ENCODE results near the gene ZSCAN23. TPM values are rescaled to one million over a fixed set of nuclear protein-coding genes. Genes with fewer than 3 reads are reported as not detected.

ZSCAN23 gene
- total RNA-seq, 1 donor = 4.3 TPM

DNA sequence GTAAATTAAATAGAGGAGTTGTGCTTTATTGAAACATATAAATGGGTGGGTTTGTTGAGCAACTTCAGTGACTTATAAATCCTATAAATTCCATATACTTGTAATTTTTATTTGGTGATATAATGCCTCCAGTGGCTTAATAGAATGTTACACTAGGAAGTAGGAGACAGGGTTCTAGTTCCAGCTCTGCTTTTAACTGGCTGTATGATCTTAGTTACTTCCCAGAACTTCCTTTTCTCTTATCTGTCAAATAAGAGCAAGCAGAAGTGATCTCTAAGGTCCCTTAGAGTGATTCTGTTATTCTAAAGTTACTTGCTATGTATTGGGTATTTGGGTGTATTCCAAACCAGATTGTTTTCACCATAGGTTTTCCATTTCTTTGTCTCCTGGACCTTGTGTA is 10.2 kb downstream of the ZSCAN23 start:
- H3K4me3 ChIP-seq (ENCODE audit: low read depth, low read length) = no peak overlapping the region
- TF ChIP-seq, protein P1, sequence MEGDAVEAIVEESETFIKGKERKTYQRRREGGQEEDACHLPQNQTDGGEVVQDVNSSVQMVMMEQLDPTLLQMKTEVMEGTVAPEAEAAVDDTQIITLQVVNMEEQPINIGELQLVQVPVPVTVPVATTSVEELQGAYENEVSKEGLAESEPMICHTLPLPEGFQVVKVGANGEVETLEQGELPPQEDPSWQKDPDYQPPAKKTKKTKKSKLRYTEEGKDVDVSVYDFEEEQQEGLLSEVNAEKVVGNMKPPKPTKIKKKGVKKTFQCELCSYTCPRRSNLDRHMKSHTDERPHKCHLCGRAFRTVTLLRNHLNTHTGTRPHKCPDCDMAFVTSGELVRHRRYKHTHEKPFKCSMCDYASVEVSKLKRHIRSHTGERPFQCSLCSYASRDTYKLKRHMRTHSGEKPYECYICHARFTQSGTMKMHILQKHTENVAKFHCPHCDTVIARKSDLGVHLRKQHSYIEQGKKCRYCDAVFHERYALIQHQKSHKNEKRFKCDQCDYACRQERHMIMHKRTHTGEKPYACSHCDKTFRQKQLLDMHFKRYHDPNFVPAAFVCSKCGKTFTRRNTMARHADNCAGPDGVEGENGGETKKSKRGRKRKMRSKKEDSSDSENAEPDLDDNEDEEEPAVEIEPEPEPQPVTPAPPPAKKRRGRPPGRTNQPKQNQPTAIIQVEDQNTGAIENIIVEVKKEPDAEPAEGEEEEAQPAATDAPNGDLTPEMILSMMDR (IDR thresholded peaks at IDR 0.05; ENCODE audit: insufficient read depth, low read depth, low read length) = no peak
- no peak for DNase-seq (ENCODE audit: low read depth)

DNA sequence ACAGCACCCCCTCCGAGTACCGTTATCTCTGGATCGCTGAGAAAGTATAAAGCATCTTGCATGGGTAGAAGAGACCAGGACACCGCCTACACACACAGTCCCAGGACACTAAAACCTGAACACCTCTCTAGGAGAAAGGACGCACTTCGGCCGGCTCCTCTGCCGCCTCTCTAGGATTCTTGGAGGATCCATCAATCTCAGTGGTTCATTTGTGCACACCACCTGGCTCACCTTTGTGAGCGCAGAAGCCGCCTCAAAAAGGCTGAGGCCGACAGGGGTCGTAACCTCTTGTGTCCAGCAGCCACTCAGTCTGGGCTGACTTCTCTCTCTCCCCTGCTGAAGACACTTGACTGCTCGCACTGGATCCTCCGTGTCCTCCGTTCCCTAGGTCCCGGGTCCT is 13.5 kb downstream of the ZSCAN23 start:
- TF ChIP-seq, protein P1 (IDR thresholded peaks at IDR 0.05; ENCODE audit: insufficient read depth, low read depth, low read length) = no peak
- H3K4me3 ChIP-seq (ENCODE audit: low read depth, low read length) = no peak overlapping the region

DNA sequence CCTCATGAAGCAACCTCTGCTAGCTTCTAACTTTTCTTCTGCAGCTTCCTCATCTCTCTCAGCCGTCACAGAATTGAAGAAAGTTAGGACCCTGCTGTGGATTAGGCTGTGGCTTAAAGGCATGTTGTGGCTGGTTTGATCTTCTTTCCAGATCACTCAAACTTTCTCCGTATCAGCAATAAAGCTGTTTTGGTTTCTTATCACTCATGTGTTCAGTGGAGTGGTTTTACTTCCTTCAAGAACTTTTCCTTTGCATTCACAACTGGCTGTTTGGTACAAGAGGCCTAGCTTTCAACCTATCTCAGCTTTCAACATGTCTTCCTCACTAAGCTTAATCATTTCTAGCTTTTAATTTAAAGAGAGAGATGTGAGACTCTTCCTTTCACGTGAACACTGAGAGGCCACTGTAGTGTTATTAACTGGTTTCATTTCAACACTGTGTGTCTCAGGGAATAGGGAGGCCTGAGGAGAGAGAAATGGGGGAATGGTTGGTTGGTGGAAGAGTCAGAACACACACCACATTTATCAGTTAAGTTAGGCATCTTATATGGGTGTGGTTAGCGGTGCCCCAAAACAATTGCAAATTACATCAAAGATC is 17.2 kb downstream of the ZSCAN23 start:
- H3K4me3 ChIP-seq (ENCODE audit: low read depth, low read length) = no peak overlapping the region
- TF ChIP-seq, protein P1 (IDR thresholded peaks at IDR 0.05; ENCODE audit: insufficient read depth, low read depth, low read length) = no peak
- DNase-seq (ENCODE audit: low read depth) = no peak

More for the DNA sequence above, 13.5 kb downstream of the ZSCAN23 start:
- DNase-seq (ENCODE audit: low read depth) = no peak

DNA sequence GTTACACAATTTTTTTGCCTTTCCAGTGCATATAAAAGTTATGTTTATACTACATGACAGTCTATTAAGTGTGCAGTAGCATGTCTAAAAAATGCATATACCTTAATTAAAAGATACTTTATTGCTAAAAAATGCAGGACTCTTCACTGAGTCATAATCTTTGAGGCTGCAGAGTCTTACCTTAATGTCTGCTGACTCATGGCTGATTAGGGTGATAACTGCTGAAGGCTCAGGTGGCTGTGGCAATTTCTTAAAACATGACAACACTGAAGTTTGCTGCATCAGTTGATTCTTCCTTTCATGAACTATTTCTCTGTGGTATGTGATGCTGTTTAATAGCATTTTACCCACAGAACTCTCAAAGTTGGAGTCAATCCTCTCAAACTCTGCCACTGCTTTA is 19.1 kb downstream of the ZSCAN23 start:
- H3K4me3 ChIP-seq (ENCODE audit: low read depth, low read length) = no peak overlapping the region
- TF ChIP-seq, protein P1 (IDR thresholded peaks at IDR 0.05; ENCODE audit: insufficient read depth, low read depth, low read length) = no peak
- no peak for DNase-seq (ENCODE audit: low read depth)

DNA sequence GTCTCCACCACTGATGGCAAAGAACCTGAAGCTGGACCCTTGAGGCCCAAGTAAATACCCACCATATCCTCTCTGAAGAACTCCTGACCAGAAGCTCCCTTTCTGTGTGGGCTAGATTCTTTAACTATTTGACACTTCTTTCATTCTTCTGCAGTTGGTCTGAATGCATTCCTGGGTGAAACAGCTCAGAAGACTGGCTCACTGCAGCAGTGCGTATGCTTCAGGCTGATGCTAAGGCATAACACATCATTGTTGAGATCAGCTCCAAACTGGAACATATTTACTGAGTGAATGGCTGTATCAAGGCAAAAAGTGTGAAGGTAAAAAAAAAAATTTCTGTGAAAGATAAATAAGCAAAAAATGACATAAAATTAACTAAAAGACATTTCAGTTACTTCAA is 19.7 kb downstream of the ZSCAN23 start:
- H3K4me3 ChIP-seq (ENCODE audit: low read depth, low read length) = no peak overlapping the region
- TF ChIP-seq, protein P1 (IDR thresholded peaks at IDR 0.05; ENCODE audit: insufficient read depth, low read depth, low read length) = no peak
- DNase-seq (ENCODE audit: low read depth) = no peak

DNA sequence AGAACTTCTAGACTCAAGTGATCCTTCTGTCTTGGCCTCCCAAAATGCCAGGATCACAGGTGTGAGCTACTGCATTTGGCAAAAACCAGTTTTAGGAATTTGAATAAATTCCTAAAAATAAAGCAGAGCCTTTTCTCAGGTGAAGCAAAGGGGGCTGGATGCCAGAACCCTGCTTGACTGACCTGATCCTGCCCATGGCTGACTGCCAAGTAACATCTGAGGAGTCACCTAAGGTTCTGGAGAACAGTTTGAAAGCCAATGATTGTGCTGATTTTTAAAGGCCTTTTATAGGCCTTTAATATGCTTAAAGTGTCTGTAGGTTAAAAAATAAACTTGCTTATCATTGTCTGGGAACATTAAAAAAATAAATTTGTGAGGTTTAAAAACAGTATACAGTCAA is 29.6 kb downstream of the ZSCAN23 start:
- DNase-seq (ENCODE audit: low read depth) = no peak
- H3K4me3 ChIP-seq (ENCODE audit: low read depth, low read length) = no peak overlapping the region
- TF ChIP-seq, protein P1 (IDR thresholded peaks at IDR 0.05; ENCODE audit: insufficient read depth, low read depth, low read length) = no peak

DNA sequence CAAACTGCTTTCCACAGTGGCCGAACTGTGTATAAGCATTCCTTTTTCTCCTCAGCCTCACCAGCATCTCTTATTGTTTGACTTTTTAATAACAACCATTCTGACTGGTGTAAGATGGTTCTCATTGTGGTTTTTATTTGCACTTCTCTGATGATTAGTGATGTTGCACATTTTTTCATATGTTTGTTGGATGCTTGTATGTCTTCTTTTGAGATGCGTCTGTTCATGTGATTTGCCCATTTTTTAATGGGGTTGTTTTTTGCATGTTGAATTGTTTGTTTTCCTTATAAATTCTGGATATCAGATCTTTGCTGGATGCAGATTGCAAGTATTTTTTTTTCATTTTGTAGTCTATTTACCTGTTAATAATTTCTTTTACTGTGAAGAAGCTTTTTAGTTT is 32.5 kb downstream of the ZSCAN23 start:
- no peak for DNase-seq (ENCODE audit: low read depth)
- TF ChIP-seq, protein P1 (IDR thresholded peaks at IDR 0.05; ENCODE audit: insufficient read depth, low read depth, low read length) = no peak

More for the DNA sequence above, 32.5 kb downstream of the ZSCAN23 start:
- no peak overlapping the region for H3K4me3 ChIP-seq (ENCODE audit: low read depth, low read length)

All from fibroblast of villous mesenchyme (primary cell).